Measurements from ENCODE around the gene NEU4.

- no peak for TF ChIP-seq CTCF (IDR thresholded peaks at IDR 0.05)
- no peak for TF ChIP-seq MAX (CRISPR knock-in tag; IDR thresholded peaks at IDR 0.05)
- TF ChIP-seq NR1H2 (CRISPR knock-in tag; IDR thresholded peaks at IDR 0.05), result no peak
- no peak for TF ChIP-seq NR2C2 (CRISPR knock-in tag; IDR thresholded peaks at IDR 0.05)
- no peak for TF ChIP-seq NFE2L1 (CRISPR knock-in tag; IDR thresholded peaks at IDR 0.05)
- no peak for TF ChIP-seq E2F1 (CRISPR knock-in tag; IDR thresholded peaks at IDR 0.05)
- no peak for TF ChIP-seq RELA (CRISPR knock-in tag; IDR thresholded peaks at IDR 0.05; ENCODE audit: borderline replicate concordance)
- no peak for TF ChIP-seq ZNF232 (CRISPR knock-in tag; IDR thresholded peaks at IDR 0.05)
- no peak for TF ChIP-seq ZNF512 (CRISPR knock-in tag; IDR thresholded peaks at IDR 0.05; ENCODE audit: borderline replicate concordance)
Measured at GRCh38 chr2:241859017-241859435, 50.0 kb downstream of the NEU4 start.
